HG02588 (cell line): Measurements from ENCODE around the gene ADGRV1.
"Not testable (repeated sequence)": the region's sequence is repeated elsewhere in the genome, so short reads cannot be mapped to it uniquely, and the experiment has no call there.

Source experiments
- ATAC-seq: cut with Tn5 transposase; IDR thresholded peaks from one replicate; pipeline ENCODE4 v1.9.1; 2021; ENCODE audit warnings: mild to moderate bottlenecking, moderate library complexity; ENCODE audit not compliant: unreplicated experiment

The ADGRV1 gene

GRCh38 chr5:90593083-90593482 is 34.5 kb downstream of the ADGRV1 start:
- ATAC-seq = not testable (repeated sequence)

DNA sequence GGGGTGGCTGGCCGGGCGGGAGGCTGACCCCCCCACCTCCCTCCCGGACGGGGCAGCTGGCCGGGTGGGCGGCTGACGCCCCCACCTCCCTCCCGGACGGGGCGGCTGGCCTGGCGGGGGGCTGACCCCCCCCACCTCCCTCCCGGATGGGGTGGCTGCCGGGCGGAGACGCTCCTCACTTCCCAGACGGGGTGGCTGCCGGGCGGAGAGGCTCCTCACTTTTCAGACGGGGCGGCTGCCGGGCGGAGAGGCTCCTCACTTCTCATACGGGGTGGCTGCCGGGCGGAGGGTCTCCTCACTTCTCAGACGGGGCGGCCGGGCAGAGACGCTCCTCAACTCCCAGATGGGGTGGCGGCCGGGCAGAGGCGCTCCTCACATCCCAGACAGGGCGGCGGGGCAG is 37.2 kb downstream of the ADGRV1 start:
- not testable (repeated sequence) for ATAC-seq

DNA sequence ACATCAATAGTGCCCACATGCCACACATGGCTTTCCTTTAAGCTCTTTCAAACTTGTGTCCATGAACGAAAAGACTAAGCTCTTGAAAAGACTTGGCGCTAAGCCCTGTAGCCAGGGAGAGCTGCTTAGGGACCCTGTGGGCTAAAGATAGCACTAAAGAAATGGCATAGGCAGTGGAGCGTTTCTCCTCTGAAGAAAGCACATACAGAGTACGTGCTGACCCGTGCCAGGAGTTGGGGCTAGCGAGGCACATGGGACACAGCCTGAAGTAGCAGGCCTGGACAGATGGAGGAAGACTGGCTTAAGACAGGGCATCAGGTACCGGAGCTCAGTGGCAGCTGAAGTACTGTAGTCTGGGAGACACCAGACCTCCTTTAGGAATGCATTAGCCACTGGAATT is 39.7 kb downstream of the ADGRV1 start:
- ATAC-seq = no peak

GRCh38 chr5:90600307-90600706 is 41.7 kb downstream of the ADGRV1 start:
- ATAC-seq = not testable (repeated sequence)

DNA sequence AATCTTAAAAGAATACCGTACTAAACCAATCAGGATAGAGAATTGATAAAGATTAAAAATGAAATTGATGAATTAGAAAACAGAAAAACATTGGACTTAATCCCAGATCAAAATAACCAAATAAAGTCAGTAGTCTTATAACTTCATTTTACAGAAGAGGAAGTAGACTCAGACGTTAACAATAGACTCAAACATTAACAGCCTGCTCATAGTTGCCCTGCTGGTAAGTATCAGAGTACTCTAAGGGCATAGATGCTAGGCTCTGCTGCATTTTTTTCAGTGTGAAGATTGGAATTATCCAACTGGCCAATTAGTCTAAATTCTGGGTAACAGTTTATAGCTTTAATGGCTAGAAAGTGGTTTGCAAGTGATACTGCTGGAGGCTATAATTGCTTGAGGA is 42.9 kb downstream of the ADGRV1 start:
- no peak for ATAC-seq

DNA sequence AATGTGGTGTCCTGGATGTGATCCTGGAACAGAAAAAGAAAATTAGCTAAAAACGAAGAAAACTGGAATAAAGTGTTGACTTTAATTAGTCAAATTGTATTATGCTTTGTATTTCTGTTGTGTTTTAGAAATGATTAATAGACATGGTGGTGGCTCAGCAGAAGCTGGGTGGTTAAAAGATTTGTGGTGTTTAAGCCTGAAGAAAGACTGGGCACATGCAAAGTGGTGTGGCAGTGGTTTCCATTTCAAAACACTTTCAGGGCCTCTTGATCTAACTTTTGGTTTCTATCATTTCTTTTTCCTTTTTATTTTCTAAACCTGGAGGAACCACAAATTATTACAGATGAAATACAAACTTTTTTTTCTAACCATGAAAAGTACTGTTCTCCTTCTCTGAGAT is 44.1 kb downstream of the ADGRV1 start:
- ATAC-seq = no peak

GRCh38 chr5:90606539-90606938 is 47.9 kb downstream of the ADGRV1 start:
- ATAC-seq = no peak

DNA sequence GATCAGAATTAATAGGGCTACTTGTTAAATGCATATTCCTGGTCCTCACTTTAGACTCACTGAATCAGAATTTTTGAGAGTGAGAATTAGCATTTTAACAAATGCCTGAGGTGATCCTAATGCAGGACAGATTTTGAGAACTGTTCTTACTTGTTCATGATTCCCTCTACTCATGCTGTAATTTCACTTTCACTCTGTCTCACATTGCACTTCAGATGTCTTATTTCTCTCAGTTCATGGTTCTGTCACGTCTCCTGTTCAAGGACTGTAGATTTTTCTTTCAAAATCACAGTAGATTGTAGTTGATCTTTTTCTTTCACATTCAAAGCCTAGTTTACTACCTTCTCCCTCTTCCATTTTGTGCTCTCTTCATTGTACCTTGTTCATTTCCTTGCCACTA is 54.3 kb downstream of the ADGRV1 start:
- peak; percentile 94 for ATAC-seq

GRCh38 chr5:90613459-90613858 is 54.9 kb downstream of the ADGRV1 start:
- no peak for ATAC-seq

DNA sequence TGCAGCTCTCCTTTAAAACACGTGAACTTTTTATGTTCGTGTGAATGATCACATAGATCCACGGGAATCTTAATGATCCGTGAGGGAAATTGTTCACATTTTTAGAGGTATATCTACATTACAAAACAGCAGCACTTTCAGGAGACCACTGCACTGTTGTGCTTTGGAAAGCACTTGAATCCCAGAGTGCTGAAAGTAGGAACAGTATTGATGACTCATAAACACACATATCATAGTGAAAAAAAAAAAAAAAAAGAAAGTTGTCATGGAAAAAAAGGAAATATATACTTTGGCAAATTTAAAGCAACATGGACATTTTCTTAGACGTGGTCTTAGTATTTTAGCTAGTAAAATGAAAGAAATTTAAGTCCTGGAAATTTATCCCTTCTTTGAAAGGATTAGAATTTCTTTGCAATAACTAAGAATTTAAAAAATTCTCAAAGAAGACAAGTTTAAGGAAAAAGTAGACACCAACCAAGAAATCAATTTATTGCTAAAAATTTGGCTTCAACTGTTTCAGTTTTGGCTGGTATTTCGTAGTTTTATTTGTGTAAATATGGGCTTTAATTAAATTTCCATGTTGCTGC is 55.4 kb downstream of the ADGRV1 start:
- ATAC-seq = no peak

DNA sequence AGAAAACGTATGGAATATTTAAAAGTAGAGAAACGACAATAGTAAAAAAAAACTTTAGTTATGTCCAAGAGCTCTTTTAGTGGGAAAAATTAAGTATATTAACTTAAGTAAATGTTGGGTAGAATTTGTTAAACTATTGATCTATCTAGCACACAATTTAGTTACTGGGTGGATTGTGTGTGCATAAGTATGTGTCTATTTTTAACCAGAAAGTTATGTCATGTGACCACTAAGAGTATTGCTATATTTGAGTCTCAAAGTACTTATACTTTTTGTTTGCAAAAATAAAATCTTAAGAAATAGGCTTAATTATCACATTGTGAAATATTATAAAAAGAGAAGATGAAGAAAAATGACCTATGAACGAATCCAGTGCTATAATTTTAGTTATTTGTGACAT is 56.8 kb downstream of the ADGRV1 start:
- no peak for ATAC-seq

GRCh38 chr5:90618071-90618470 is 59.5 kb downstream of the ADGRV1 start:
- no peak for ATAC-seq

DNA sequence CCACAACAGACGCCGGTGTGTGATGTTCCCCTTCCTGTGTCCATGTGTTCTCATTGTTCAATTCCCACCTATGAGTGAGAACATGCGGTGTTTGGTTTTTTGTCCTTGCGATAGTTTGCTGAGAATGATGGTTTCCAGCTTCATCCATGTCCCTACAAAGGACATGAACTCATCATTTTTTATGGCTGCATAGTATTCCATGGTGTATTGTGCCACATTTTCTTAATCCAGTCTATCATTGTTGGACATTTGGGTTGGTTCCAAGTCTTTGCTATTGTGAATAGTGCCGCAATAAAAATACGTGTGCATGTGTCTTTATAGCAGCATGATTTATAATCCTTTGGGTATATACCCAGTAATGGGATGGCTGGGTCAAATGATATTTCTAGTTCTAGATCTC is 61.2 kb downstream of the ADGRV1 start:
- not testable (repeated sequence) for ATAC-seq

- ATAC-seq = no peak
Measured at GRCh38 chr5:90621848-90622247, 63.3 kb downstream of the ADGRV1 start.

GRCh38 chr5:90626493-90626892 is 67.9 kb downstream of the ADGRV1 start:
- no peak for ATAC-seq

GRCh38 chr5:90628492-90628891 is 69.9 kb downstream of the ADGRV1 start:
- ATAC-seq = no peak

DNA sequence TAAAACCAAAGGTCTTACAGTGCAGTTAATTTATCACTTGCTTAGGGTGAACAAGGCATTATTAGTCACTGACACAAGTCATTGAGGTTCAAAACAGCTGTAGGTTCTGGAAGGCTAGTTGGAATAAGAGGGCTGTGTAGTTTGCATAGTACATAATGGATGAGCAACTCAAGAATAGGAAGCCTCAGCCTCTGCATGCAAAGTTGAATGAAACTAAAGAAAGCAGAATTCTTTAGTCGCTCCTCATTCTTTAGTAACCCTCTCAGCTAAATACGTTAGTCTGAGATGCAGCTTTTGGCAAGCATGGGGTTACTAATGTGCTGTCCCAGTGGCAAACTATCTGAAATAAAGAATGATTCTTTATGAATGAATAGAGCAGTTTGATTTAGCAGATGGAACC is 74.2 kb downstream of the ADGRV1 start:
- ATAC-seq = no peak

DNA sequence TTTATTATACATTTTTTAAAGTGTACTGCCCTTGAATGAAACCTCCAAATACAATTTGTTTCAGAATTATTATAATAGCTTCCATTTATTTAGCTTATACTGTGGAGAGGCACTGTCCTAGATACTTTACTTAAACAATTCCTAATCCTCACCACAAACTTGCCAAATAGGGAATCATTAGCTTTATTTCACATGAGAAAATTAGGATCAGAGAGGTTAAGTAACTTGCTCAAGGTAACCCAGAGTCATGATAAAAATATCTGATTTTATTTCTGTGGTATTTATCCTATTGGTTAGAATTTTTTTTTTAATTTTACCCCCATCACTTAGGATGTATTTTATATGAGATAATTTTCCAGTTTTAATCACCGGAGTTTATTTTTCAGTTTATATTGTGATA is 78.4 kb downstream of the ADGRV1 start:
- ATAC-seq = no peak

- no peak for ATAC-seq
Measured at GRCh38 chr5:90637731-90638130, 79.1 kb downstream of the ADGRV1 start.

- no peak for ATAC-seq
Measured at GRCh38 chr5:90638878-90639277, 80.3 kb downstream of the ADGRV1 start.

- no peak for ATAC-seq
Measured at GRCh38 chr5:90640484-90641059, 82.0 kb downstream of the ADGRV1 start.

DNA sequence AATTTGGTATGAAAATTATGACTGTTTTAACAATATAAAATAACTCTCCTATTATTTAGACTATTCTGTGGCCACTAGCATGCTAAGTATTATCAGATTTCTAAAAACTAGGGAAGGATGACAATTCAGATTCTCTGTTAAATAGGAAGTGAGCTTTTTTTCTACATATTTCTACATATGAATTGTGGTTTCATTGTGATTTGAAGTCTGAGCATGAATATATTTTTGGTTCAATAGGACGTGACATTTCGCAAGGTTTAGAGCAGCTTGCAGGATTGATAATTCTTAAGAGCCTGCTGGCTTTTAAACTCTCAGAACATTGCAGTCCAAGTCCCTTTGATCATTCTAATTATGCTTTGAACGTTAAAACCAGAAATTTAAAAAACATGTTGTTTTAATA is 82.9 kb downstream of the ADGRV1 start:
- ATAC-seq = no peak

- ATAC-seq = no peak
Measured at GRCh38 chr5:90642706-90643229, 84.2 kb downstream of the ADGRV1 start.
